ENCODE results near the gene LTBP3. TPM values are rescaled to one million over a fixed set of nuclear protein-coding genes. Genes with fewer than 3 reads are reported as not detected.
A peak's percentile ranks its signal among the peaks of the same experiment; 100 is the strongest.

The LTBP3 gene
- total and polyA plus RNA-seq, 2 donors (not counting 3 experiments of a cell fraction or from before 2014, with no cell fraction given): 120 to 209 TPM

GRCh38 chr11:65491163-65491465, 67.0 kb downstream of the LTBP3 start:
- H3K9me1 ChIP-seq (replicated peaks; ENCODE audit: control insufficient read depth, extremely low read depth, insufficient read depth, low read length): no peaks in the 10 kb centered on the region
- no TSS peak for BruUV-seq (replicated peaks)
- no peaks in the 10 kb centered on the region for H3K9me3 ChIP-seq (replicated peaks; ENCODE audit: control insufficient read depth, insufficient read depth, low read length)
- no peaks in the 10 kb centered on the region for H4K20me1 ChIP-seq (replicated peaks; ENCODE audit: control insufficient read depth, extremely low read depth, insufficient read depth, low read length)
- H3K4me3 ChIP-seq (replicated peaks in 1 of 3; ENCODE audit: insufficient read depth in 1 of 3, low read depth in 1 of 3, low read length in 3 of 3): no peak overlapping the region
- no peak for TF ChIP-seq FOS (IDR thresholded peaks at IDR 0.05; ENCODE audit: borderline replicate concordance, insufficient read depth, low read length)
- TF ChIP-seq MYC (IDR thresholded peaks at IDR 0.05; ENCODE audit: low read depth, low read length): no peak
- no peak for TF ChIP-seq GATA2 (IDR thresholded peaks at IDR 0.05; ENCODE audit: insufficient read depth, insufficient read length, low read depth, low read length)
- TF ChIP-seq POLR2AphosphoS5 (IDR thresholded peaks at IDR 0.05; ENCODE audit: insufficient read depth, low read depth, low read length): no peak
- TF ChIP-seq POLR2A (IDR thresholded peaks at IDR 0.05; ENCODE audit: low read depth, low read length): no peak
- TF ChIP-seq MAX (IDR thresholded peaks at IDR 0.05; ENCODE audit: insufficient read depth, insufficient read length): no peak
- TF ChIP-seq EZH2 (IDR thresholded peaks at IDR 0.05; ENCODE audit: borderline replicate concordance, low read depth, low read length, severe bottlenecking): no peak
- no peak for TF ChIP-seq JUN (IDR thresholded peaks at IDR 0.05; ENCODE audit: borderline replicate concordance, insufficient read depth, insufficient read length, low read depth)
- no peak for TF ChIP-seq CTCF (IDR thresholded peaks at IDR 0.05; ENCODE audit: extremely low read depth in 1 of 2, insufficient read depth in 1 of 2, low read depth in 1 of 2, low read length in 2 of 2)
- H3K79me2 ChIP-seq (ENCODE audit: control insufficient read depth, insufficient read depth, low read length): peaks cover under 1% of the 10 kb centered on the region
- DNase-seq (ENCODE audit: low read depth, low spot score) (peak; percentile 49), FAIRE-seq (no peak)
- ChIA-PET POLR2A (interaction anchor here (1.1 to 9.4 kb wide), 6 partner anchors 9 to 68 kb away, joined by 3 to 204 read pairs (median 7); partner anchors contain the start of genes MALAT1 and NEAT1), CTCF (interaction anchor here (0.9 to 13.9 kb wide), 7 partner anchors 11 to 75 kb away, joined by 3 to 247 read pairs (median 5); no protein-coding TSS in a partner anchor)
- no peaks in the 10 kb centered on the region for H3K27me3 ChIP-seq (ENCODE audit: control insufficient read depth in 2 of 2, insufficient read depth in 2 of 2, low read length in 2 of 2)
- H3K9ac ChIP-seq (replicated peaks; ENCODE audit: extremely low read depth, insufficient read depth, low read length): peak overlapping the region; percentile 36
- H2AFZ ChIP-seq (ENCODE audit: low read depth, low read length): peak overlapping the region; percentile 2
- H3K4me1 ChIP-seq (ENCODE audit: control insufficient read depth, extremely low read depth, insufficient read depth, low read length): peaks cover 80% of the 10 kb centered on the region
- intact Hi-C loops (cut with micrococcal nuclease): loop anchor here (1.0 kb wide), 1 partner anchor 19 kb away; no protein-coding TSS in a partner anchor
- peak overlapping the region; percentile 81 for H3K27ac ChIP-seq (ENCODE audit: insufficient read depth, low read depth, low read length)
- no peaks in the 10 kb centered on the region for H3K36me3 ChIP-seq (ENCODE audit: control insufficient read depth in 2 of 2, extremely low read depth in 1 of 2, insufficient read depth in 2 of 2, low read length in 2 of 2)
- H3K4me2 ChIP-seq (ENCODE audit: insufficient read depth, low read length): no peak overlapping the region
- dilution Hi-C loops (cut with MboI; ENCODE audit: extremely low pct_ligation_motif_present, low sequenced_read_pairs): no loop called here

Data from endothelial cell of umbilical vein (primary cell).